A549 (cell line): Measurements from ENCODE around the gene SCRN2. TPM values are rescaled to one million over a fixed set of nuclear protein-coding genes. Genes with fewer than 3 reads are reported as not detected.

Source experiments
- ATAC-seq, 2 experiments: fragments of 200-7000 bp in 1 of 2; fragments of >200 bp in 1 of 2; cut with Nextera tagmentation in 1 of 2; cut with Tn5 transposase in 1 of 2; 3 replicates each; pipeline versions ENCODE4 v1.8.0 to v1.9.1; 2018 to 2020; ENCODE audit warnings: mild to moderate bottlenecking in 1 of 2, moderate library complexity in 1 of 2
- CTCF ChIA-PET: fragments of 300-600 bp; sonication (Branson Sonifier 250); formaldehyde crosslinking; extraction: SDS; loops from one replicate; lab custom pipeline; 2021; ENCODE audit warnings: antibody characterized with exemption, inconsistent platforms; lab: Yijun Ruan, JAX
- POLR2A ChIA-PET: fragments of 350-600 bp; formaldehyde crosslinking; extraction: SDS; loops from one replicate; lab custom pipeline; 2021; ENCODE audit warnings: antibody characterized with exemption, inconsistent platforms; lab: Yijun Ruan, JAX
- DNase-seq, 2 experiments: peaks; one replicate each; pipeline versions ENCODE4 v3.0.0 to v3.0.0-alpha.2; 2011 to 2016; ENCODE audit warnings: low read depth in 1 of 2, low spot score in 1 of 2
- FAIRE-seq: peaks from 2 replicates; lab custom pipeline; 2011; peaks lifted over from hg19 to GRCh38; lab: Jason Lieb, UNC
- H3K27ac ChIP-seq, 2 experiments: fragments of >200 bp; sonication (Bioruptor Twin); formaldehyde crosslinking; 3 replicates each; pipeline ENCODE4 v1.5.1; 2016 to 2017
- H3K4me1 ChIP-seq: fragments of >200 bp; sonication (Bioruptor Twin); formaldehyde crosslinking; 3 replicates; pipeline ENCODE4 v1.6.1; 2016
- H3K4me2 ChIP-seq: fragments of >200 bp; sonication (Bioruptor Twin); formaldehyde crosslinking; 3 replicates; pipeline ENCODE4 v1.6.1; 2016
- H3K4me3 ChIP-seq: fragments of >200 bp; sonication (Bioruptor Twin); formaldehyde crosslinking; 3 replicates; pipeline ENCODE4 v1.5.1; 2016
- H3K9me3 ChIP-seq: fragments of >200 bp; sonication (Bioruptor Twin); formaldehyde crosslinking; 3 replicates; pipeline ENCODE4 v1.6.1; 2016
- ATOH8 ChIP-seq: fragments of 250-450 bp; sonication (Bioruptor Pico); IDR thresholded peaks from 2 replicates; pipeline ENCODE4 v1.5.0; 2020; ENCODE audit warnings: low read depth, mild to moderate bottlenecking, moderate library complexity
- CBX2 ChIP-seq: fragments of 200-600 bp; sonication (generic); IDR thresholded peaks from 2 replicates; pipeline ENCODE4 v1.6.1; 2016; ENCODE audit warnings: low read depth, mild to moderate bottlenecking, borderline replicate concordance
- CEBPB ChIP-seq, 2 experiments: fragments of >200 bp in 1 of 2; sonication (Bioruptor Twin) in 1 of 2; formaldehyde crosslinking in 1 of 2; IDR thresholded peaks; 2 replicates each; pipeline ENCODE4 v1.6.1; 2012 to 2016
- CTCF ChIP-seq: fragments of >200 bp; sonication (Bioruptor Twin); formaldehyde crosslinking; IDR thresholded peaks from 3 replicates; pipeline ENCODE4 v1.5.1; 2016
- EHMT2 ChIP-seq: fragments of 200-600 bp; sonication (generic); IDR thresholded peaks from 2 replicates; pipeline ENCODE4 v1.6.1; 2016; ENCODE audit warnings: antibody characterized with exemption, low read depth, mild to moderate bottlenecking, moderate library complexity
- EP300 ChIP-seq, 2 experiments: fragments of >200 bp; sonication (Bioruptor Twin); formaldehyde crosslinking; IDR thresholded peaks; 2 replicates in 1 of 2; 3 replicates in 1 of 2; pipeline ENCODE4 v1.6.1; 2016 to 2017
- ESRRA ChIP-seq: fragments of 150-350 bp; IDR thresholded peaks from 2 replicates; pipeline ENCODE4 v1.6.1; 2014; ENCODE audit warnings: mild to moderate bottlenecking, low read length, borderline replicate concordance
- FOSL2 ChIP-seq, 2 experiments: fragments of 450-650 bp in 1 of 2; fragments of >200 bp in 1 of 2; sonication (Bioruptor Twin) in 1 of 2; formaldehyde crosslinking; IDR thresholded peaks; 2 replicates each; pipeline versions ENCODE4 v1.5.0 to v1.6.1; 2016 to 2020; ENCODE audit warnings: mild to moderate bottlenecking in 1 of 2, moderate library complexity in 1 of 2
- HDAC2 ChIP-seq: fragments of 200-600 bp; sonication (generic); IDR thresholded peaks from 2 replicates; pipeline ENCODE4 v1.6.1; 2016
- HMGXB4 ChIP-seq: fragments of 250-450 bp; sonication (Bioruptor Pico); IDR thresholded peaks from 2 replicates; pipeline ENCODE4 v1.5.0; 2021; ENCODE audit warnings: mild to moderate bottlenecking, moderate library complexity, borderline replicate concordance
- HOXB13 ChIP-seq: fragments of 250-450 bp; sonication (Bioruptor Pico); IDR thresholded peaks from 2 replicates; pipeline ENCODE4 v1.5.0; 2020; ENCODE audit warnings: low read depth, mild to moderate bottlenecking, moderate library complexity
- JUN ChIP-seq, 2 experiments: fragments of >200 bp; sonication (Bioruptor Twin); formaldehyde crosslinking; IDR thresholded peaks; 2 replicates in 1 of 2; 3 replicates in 1 of 2; pipeline ENCODE4 v1.6.1; 2016 to 2017
- KDM1A ChIP-seq: fragments of 200-600 bp; sonication (generic); IDR thresholded peaks from 2 replicates; pipeline ENCODE4 v1.6.1; 2016; ENCODE audit warnings: low read depth, mild to moderate bottlenecking
- NFE2L2 ChIP-seq: fragments of 150-350 bp; conservative IDR thresholded peaks from 2 replicates; pipeline ENCODE4 v1.6.1; 2014; ENCODE audit warnings: low read length
- PBX3 ChIP-seq: IDR thresholded peaks from 2 replicates; pipeline ENCODE4 v1.6.1; 2012
- POLR2AphosphoS2 ChIP-seq: conservative IDR thresholded peaks from 2 replicates; pipeline ENCODE4 v1.6.1; 2012; ENCODE audit warnings: low read length, improper control_type of control experiment, inconsistent platforms
- RAD21 ChIP-seq, 2 experiments: fragments of >200 bp in 1 of 2; sonication (Bioruptor Twin) in 1 of 2; formaldehyde crosslinking in 1 of 2; IDR thresholded peaks in 1 of 2; conservative IDR thresholded peaks in 1 of 2; 2 replicates in 1 of 2; 3 replicates in 1 of 2; pipeline ENCODE4 v1.6.1; 2012 to 2018; ENCODE audit warnings: inconsistent platforms in 1 of 2
- RFX5 ChIP-seq: fragments of 450-650 bp; IDR thresholded peaks from 2 replicates; pipeline ENCODE4 v1.7.1; 2014; ENCODE audit warnings: antibody characterized with exemption, mild to moderate bottlenecking, moderate library complexity
- SMC3 ChIP-seq: fragments of >200 bp; sonication (Bioruptor Twin); formaldehyde crosslinking; IDR thresholded peaks from 3 replicates; pipeline ENCODE4 v1.6.1; 2018; ENCODE audit warnings: inconsistent platforms
- TFCP2L1 ChIP-seq: fragments of 250-450 bp; sonication (Bioruptor Pico); IDR thresholded peaks from 2 replicates; pipeline ENCODE4 v1.5.0; 2021; ENCODE audit warnings: mild to moderate bottlenecking
- TP53 ChIP-seq: fragments of 250-450 bp; sonication (Bioruptor Pico); IDR thresholded peaks from 2 replicates; pipeline ENCODE4 v1.5.0; 2021; ENCODE audit warnings: mild to moderate bottlenecking, moderate library complexity
- WGBS: methylation state at CpG from one replicate; pipeline ENCODE4 v1.1.6; 2017; ENCODE audit errors: missing lambda C conversion rate; 5-methylcytosine and 5-hydroxymethylcytosine counted together
- polyA plus RNA-seq, 4 experiments: library from polyadenylated mRNA; depleted of rRNA in 3 of 4; stranded (reverse); fragments of >200 nt; fragmentation: RNase III in 1 of 4; extraction: RNeasy Plus Mini Kit Qiagen cat#74134 plus additional on column Dnase treatment in 1 of 4; gene quantifications; 2 replicates in 3 of 4; 3 replicates in 1 of 4; pipeline ENCODE4 v1.2.3, GENCODE V29; 2011 to 2017

Gene SCRN2
- polyA plus RNA-seq, 2 of the 4 experiments (the other 2 are of a cell fraction): 25.8 to 43.7 TPM

- no peak overlapping the region for H3K27ac ChIP-seq
- POLR2A ChIA-PET: no interaction called here
- CTCF ChIA-PET: interaction anchor here (1.5 to 7.3 kb wide), 15 partner anchors 8 to 139 kb away, joined by 4 to 47 read pairs (median 19); partner anchors contain the start of gene TBX21
- DNase-seq: no peak
- WGBS: 34% methylated on average over 5 of the region's 5 CpGs
- no peaks in the 10 kb centered on the region for H3K9me3 ChIP-seq
- H3K4me2 ChIP-seq: no peak overlapping the region
- TF ChIP-seq POLR2AphosphoS2 (no peak), RFX5 (no peak), TFCP2L1 (CRISPR knock-in tag) (no peak), NFE2L2 (no peak), CBX2 (no peak), JUN (IDR thresholded peaks at IDR 0.05) (no peak), PBX3 (no peak)
- no peak overlapping the region for H3K4me3 ChIP-seq
- FAIRE-seq: no peak
- H3K4me1 ChIP-seq: no peaks in the 10 kb centered on the region
- ATAC-seq: peak in 1 of 2 experiments; percentile 4; a peak in 2 of 6 replicates
Measured at GRCh38 chr17:47803201-47803600, 37.9 kb downstream of the SCRN2 start.

- ChIA-PET POLR2A (no interaction called here), CTCF (interaction anchor here (0.7 to 7.3 kb wide), 32 partner anchors 9 to 146 kb away, joined by 3 to 47 read pairs (median 6); partner anchors contain the start of genes SCRN2 and TBX21)
- DNase-seq: peak; percentile 77 to 92
- no peaks in the 10 kb centered on the region for H3K4me1 ChIP-seq
- no peaks in the 10 kb centered on the region for H3K9me3 ChIP-seq
- H3K4me2 ChIP-seq: no peak overlapping the region
- no peak overlapping the region for H3K27ac ChIP-seq
- no peak for FAIRE-seq
- WGBS: 25% methylated on average over 9 of the region's 9 CpGs
- H3K4me3 ChIP-seq: no peak overlapping the region
- peak; percentile 91 to 95 for ATAC-seq
- TF ChIP-seq HOXB13 (CRISPR knock-in tag): no peak
- no peak for TF ChIP-seq FOSL2 (IDR thresholded peaks at IDR 0.05)
- TF ChIP-seq FOSL2 (CRISPR knock-in tag; IDR thresholded peaks at IDR 0.05): no peak
- peak; percentile 55 for TF ChIP-seq SMC3
- TF ChIP-seq RAD21 (conservative IDR thresholded peaks at IDR 0.05 in 1 of 2, IDR thresholded peaks at IDR 0.05 in 1 of 2): peak; percentile 89 to 90
- TF ChIP-seq CTCF: peak; percentile 84
- TF ChIP-seq TP53 (CRISPR knock-in tag): no peak
Measured at GRCh38 chr17:47802341-47803022, 38.6 kb downstream of the SCRN2 start.

- DNase-seq: no peak
- Histone ChIP-seq H3K4me2 (no peak overlapping the region), H3K4me1 (no peaks in the 10 kb centered on the region), H3K9me3 (no peaks in the 10 kb centered on the region), H3K4me3 (no peak overlapping the region), H3K27ac (no peak overlapping the region)
- ChIA-PET CTCF (interaction anchor here (0.7 to 7.3 kb wide), 36 partner anchors 9 to 149 kb away, joined by 3 to 47 read pairs (median 6); partner anchors contain the start of genes SCRN2 and TBX21), POLR2A (no interaction called here)
- 30% methylated on average over 6 of the region's 6 CpGs for WGBS
- no peak for TF ChIP-seq EHMT2
- TF ChIP-seq HMGXB4 (CRISPR knock-in tag): no peak
- no peak for TF ChIP-seq CEBPB (IDR thresholded peaks at IDR 0.05)
- TF ChIP-seq JUN (IDR thresholded peaks at IDR 0.05): no peak
- no peak for TF ChIP-seq ESRRA
- TF ChIP-seq KDM1A: no peak
- no peak for TF ChIP-seq EP300 (IDR thresholded peaks at IDR 0.05)
- no peak for TF ChIP-seq ATOH8
- no peak for TF ChIP-seq HDAC2
- ATAC-seq: peak; percentile 10 to 30; a peak in 4 of 6 replicates
- FAIRE-seq: no peak
Measured at GRCh38 chr17:47801906-47802305, 39.2 kb downstream of the SCRN2 start.
